SK-N-MC (cell line): ENCODE data around the gene FAM120A.

ENCODE experiments used
- EZH2 ChIP-seq: fragments of 200-600 bp; sonication (generic); IDR thresholded peaks from one replicate; pipeline ENCODE4 v1.6.1; 2017; ENCODE audit warnings: antibody characterized with exemption
- FOXP2 ChIP-seq: optimal IDR thresholded peaks from 2 replicates; pipeline ENCODE3; 2011; ENCODE audit warnings: mild to moderate bottlenecking, moderate library complexity; ENCODE audit not compliant: insufficient read depth; ENCODE audit errors: extremely low read length, control extremely low read depth
- POLR2AphosphoS5 ChIP-seq: IDR thresholded peaks from 2 replicates; pipeline ENCODE4 v1.6.1; 2012; ENCODE audit warnings: mild to moderate bottlenecking, low read depth, low read length, borderline replicate concordance

GRCh38 chr9:93456022-93456421 is 4.5 kb downstream of the FAM120A start:
- TF ChIP-seq FOXP2 (no peak), EZH2 (no peak), POLR2AphosphoS5 (no peak)
